Measurements from ENCODE around the gene GPR35. TPM values are rescaled to one million over a fixed set of nuclear protein-coding genes. Genes with fewer than 3 reads are reported as not detected.

The GPR35 gene
- total and polyA plus RNA-seq, 4 donors, result 0.30 to 2.4 (median 0.44) TPM

DNA sequence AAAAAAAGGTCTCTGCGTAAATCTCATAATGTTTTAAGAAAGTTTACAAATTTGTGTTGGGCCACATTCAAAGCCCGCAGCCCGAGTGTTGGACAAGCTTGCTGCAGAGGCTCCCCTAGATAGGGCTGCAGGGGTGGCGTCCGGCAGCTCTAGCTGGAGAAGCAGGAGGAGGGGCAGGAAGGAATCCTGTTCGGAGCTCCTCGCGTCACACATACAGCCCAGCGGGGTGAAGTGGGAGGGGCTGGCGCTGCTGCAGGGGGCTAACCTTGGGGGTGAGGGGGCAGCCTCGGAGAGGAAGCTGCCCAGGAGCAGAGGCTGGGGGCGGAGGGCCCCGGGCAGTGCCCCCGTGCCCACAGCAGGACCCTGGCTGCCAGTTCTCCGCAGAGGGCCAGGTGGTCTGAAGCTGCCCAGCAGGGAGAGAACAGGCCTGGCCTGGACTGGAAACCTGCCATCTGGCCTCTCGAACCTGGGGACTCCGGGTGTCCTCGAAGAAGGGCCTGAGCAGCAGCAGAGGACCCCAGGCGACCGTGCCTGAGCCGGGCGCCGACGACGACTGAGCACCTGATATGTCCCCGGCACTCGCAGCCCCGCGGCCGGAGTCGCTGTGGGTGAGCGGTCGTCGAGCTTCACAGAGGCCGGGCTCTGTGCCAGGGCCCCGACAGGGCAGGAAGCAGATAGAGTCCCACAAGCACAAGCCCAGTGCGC is 2.6 kb upstream of the GPR35 start:
- Histone ChIP-seq H3K4me3 (ENCODE audit: low read depth in 1 of 3, low read length in 3 of 3) (no peak overlapping the region), H3K36me3 (ENCODE audit: control insufficient read depth in 4 of 4, insufficient read depth in 3 of 4, low read depth in 1 of 4, low read length in 3 of 4) (no peaks in the 10 kb centered on the region), H3K27ac (ENCODE audit: low read depth in 1 of 2, low read length in 2 of 2) (no peak overlapping the region), H3K27me3 (ENCODE audit: control insufficient read depth in 4 of 4, insufficient read depth in 4 of 4, low read length in 3 of 4) (no peaks in the 10 kb centered on the region), H3K4me1 (ENCODE audit: control insufficient read depth in 4 of 4, insufficient read depth in 4 of 4, low read length in 3 of 4) (peaks cover 0 to 2% (median 0%) of the 10 kb centered on the region in 4 donors), H3K9me3 (ENCODE audit: control insufficient read depth in 4 of 4, low read length in 3 of 4) (peaks cover 0 to 2% (median 0%) of the 10 kb centered on the region in 4 donors), H3K9ac (ENCODE audit: low read depth in 1 of 2, low read length in 2 of 2) (no peak overlapping the region)
- 64% methylated on average over 37 of the region's 37 CpGs for WGBS
- DNase-seq (ENCODE audit: low spot score), result no peak
- TF ChIP-seq NR2F2 (IDR thresholded peaks at IDR 0.05), result no peak
- TF ChIP-seq FOXA1 (IDR thresholded peaks at IDR 0.05), result no peak
- no peak for TF ChIP-seq HNF4G (IDR thresholded peaks at IDR 0.05)
- TF ChIP-seq RXRA (IDR thresholded peaks at IDR 0.05), result no peak

DNA sequence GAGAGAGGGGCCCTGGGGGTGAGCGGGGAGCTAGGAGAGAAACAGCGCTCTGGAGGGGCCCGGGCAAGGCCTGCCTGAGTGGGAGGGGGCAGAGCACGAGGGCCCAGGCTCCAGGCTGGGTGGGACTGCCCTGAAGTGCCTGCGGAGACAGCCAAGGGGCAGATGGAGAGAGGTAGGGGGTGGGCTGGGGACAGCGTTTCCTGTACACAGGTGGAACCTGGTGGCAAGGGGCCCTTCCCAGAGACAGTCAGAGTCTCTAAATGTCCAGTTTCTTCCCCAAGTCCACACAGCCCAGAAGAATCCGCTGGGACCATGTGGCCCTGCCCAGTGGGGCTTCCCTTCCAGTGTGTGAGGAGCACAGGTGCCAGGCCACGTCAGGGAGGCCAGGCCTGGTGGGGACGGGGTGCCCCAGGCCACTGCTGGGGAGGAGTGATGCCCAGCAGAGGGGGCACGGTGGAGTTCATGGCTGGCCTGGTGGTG is 1.7 kb upstream of the GPR35 start:
- no peaks in the 10 kb centered on the region for H3K36me3 ChIP-seq (ENCODE audit: control insufficient read depth in 4 of 4, insufficient read depth in 3 of 4, low read depth in 1 of 4, low read length in 3 of 4)
- no peak for DNase-seq (ENCODE audit: low spot score)
- no peak overlapping the region for H3K27ac ChIP-seq (ENCODE audit: low read depth in 1 of 2, low read length in 2 of 2)

More for the DNA sequence above, 1.7 kb upstream of the GPR35 start:
- TF ChIP-seq, protein P1, sequence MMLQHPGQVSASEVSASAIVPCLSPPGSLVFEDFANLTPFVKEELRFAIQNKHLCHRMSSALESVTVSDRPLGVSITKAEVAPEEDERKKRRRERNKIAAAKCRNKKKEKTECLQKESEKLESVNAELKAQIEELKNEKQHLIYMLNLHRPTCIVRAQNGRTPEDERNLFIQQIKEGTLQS (IDR thresholded peaks at IDR 0.05), result no peak
- TF ChIP-seq FOXA2 (IDR thresholded peaks at IDR 0.05) (no peak), HNF4G (IDR thresholded peaks at IDR 0.05) (no peak), JUND (IDR thresholded peaks at IDR 0.05) (no peak), FOXA1 (IDR thresholded peaks at IDR 0.05) (no peak), TAF1 (conservative IDR thresholded peaks at IDR 0.05) (no peak), HNF4A (conservative IDR thresholded peaks at IDR 0.05) (no peak), YY1 (IDR thresholded peaks at IDR 0.05) (no peak), EGR1 (IDR thresholded peaks at IDR 0.05; ENCODE audit: low read depth in 2 of 2) (no peak), SP1 (IDR thresholded peaks at IDR 0.05) (no peak), RAD21 (IDR thresholded peaks at IDR 0.05) (no peak), NR2F2 (IDR thresholded peaks at IDR 0.05) (no peak)
- TF ChIP-seq, protein P2, sequence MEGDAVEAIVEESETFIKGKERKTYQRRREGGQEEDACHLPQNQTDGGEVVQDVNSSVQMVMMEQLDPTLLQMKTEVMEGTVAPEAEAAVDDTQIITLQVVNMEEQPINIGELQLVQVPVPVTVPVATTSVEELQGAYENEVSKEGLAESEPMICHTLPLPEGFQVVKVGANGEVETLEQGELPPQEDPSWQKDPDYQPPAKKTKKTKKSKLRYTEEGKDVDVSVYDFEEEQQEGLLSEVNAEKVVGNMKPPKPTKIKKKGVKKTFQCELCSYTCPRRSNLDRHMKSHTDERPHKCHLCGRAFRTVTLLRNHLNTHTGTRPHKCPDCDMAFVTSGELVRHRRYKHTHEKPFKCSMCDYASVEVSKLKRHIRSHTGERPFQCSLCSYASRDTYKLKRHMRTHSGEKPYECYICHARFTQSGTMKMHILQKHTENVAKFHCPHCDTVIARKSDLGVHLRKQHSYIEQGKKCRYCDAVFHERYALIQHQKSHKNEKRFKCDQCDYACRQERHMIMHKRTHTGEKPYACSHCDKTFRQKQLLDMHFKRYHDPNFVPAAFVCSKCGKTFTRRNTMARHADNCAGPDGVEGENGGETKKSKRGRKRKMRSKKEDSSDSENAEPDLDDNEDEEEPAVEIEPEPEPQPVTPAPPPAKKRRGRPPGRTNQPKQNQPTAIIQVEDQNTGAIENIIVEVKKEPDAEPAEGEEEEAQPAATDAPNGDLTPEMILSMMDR (IDR thresholded peaks at IDR 0.05; ENCODE audit: low read depth, low read length, missing input control), result no peak
- TF ChIP-seq, protein P3, sequence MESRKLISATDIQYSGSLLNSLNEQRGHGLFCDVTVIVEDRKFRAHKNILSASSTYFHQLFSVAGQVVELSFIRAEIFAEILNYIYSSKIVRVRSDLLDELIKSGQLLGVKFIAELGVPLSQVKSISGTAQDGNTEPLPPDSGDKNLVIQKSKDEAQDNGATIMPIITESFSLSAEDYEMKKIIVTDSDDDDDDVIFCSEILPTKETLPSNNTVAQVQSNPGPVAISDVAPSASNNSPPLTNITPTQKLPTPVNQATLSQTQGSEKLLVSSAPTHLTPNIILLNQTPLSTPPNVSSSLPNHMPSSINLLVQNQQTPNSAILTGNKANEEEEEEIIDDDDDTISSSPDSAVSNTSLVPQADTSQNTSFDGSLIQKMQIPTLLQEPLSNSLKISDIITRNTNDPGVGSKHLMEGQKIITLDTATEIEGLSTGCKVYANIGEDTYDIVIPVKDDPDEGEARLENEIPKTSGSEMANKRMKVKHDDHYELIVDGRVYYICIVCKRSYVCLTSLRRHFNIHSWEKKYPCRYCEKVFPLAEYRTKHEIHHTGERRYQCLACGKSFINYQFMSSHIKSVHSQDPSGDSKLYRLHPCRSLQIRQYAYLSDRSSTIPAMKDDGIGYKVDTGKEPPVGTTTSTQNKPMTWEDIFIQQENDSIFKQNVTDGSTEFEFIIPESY (IDR thresholded peaks at IDR 0.05), result no peak
- TF ChIP-seq, protein P4, sequence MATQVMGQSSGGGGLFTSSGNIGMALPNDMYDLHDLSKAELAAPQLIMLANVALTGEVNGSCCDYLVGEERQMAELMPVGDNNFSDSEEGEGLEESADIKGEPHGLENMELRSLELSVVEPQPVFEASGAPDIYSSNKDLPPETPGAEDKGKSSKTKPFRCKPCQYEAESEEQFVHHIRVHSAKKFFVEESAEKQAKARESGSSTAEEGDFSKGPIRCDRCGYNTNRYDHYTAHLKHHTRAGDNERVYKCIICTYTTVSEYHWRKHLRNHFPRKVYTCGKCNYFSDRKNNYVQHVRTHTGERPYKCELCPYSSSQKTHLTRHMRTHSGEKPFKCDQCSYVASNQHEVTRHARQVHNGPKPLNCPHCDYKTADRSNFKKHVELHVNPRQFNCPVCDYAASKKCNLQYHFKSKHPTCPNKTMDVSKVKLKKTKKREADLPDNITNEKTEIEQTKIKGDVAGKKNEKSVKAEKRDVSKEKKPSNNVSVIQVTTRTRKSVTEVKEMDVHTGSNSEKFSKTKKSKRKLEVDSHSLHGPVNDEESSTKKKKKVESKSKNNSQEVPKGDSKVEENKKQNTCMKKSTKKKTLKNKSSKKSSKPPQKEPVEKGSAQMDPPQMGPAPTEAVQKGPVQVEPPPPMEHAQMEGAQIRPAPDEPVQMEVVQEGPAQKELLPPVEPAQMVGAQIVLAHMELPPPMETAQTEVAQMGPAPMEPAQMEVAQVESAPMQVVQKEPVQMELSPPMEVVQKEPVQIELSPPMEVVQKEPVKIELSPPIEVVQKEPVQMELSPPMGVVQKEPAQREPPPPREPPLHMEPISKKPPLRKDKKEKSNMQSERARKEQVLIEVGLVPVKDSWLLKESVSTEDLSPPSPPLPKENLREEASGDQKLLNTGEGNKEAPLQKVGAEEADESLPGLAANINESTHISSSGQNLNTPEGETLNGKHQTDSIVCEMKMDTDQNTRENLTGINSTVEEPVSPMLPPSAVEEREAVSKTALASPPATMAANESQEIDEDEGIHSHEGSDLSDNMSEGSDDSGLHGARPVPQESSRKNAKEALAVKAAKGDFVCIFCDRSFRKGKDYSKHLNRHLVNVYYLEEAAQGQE (IDR thresholded peaks at IDR 0.05), result no peak
- WGBS, result 80% methylated on average over 10 of the region's 10 CpGs
- Histone ChIP-seq H3K9me3 (ENCODE audit: control insufficient read depth in 4 of 4, low read length in 3 of 4) (no peaks in the 10 kb centered on the region), H3K4me1 (ENCODE audit: control insufficient read depth in 4 of 4, insufficient read depth in 4 of 4, low read length in 3 of 4) (peaks cover 0 to 2% (median 0%) of the 10 kb centered on the region in 4 donors), H3K4me3 (ENCODE audit: low read depth in 1 of 3, low read length in 3 of 3) (no peak overlapping the region), H3K9ac (ENCODE audit: low read depth in 1 of 2, low read length in 2 of 2) (no peak overlapping the region), H3K27me3 (ENCODE audit: control insufficient read depth in 4 of 4, insufficient read depth in 4 of 4, low read length in 3 of 4) (no peaks in the 10 kb centered on the region)
